Skin of body (tissue), 2 donors: ENCODE data around the gene VSIG4. TPM values are rescaled to one million over a fixed set of nuclear protein-coding genes. Genes with fewer than 3 reads are reported as not detected.
"Not testable (repeated sequence)": the region's sequence is repeated elsewhere in the genome, so short reads cannot be mapped to it uniquely, and the experiment has no call there.

Source experiments
- DNase-seq: peaks from one replicate; lab custom pipeline; 2025; lab: John Stamatoyannopoulos, UW
- total RNA-seq: library from RNA; depleted of rRNA; stranded (reverse); fragments of >200 nt; gene quantifications from one replicate; pipeline ENCODE4 v1.2.3, GENCODE V29; 2014

The VSIG4 gene
- total RNA-seq = 22.6 TPM

- DNase-seq = no peak
Measured at GRCh38 chrX:66039944-66040343, at the start of gene VSIG4. VSIG4 (minus strand) TSS chrX:66040080; CDS start chrX:66039998, 82 bp downstream.

DNA sequence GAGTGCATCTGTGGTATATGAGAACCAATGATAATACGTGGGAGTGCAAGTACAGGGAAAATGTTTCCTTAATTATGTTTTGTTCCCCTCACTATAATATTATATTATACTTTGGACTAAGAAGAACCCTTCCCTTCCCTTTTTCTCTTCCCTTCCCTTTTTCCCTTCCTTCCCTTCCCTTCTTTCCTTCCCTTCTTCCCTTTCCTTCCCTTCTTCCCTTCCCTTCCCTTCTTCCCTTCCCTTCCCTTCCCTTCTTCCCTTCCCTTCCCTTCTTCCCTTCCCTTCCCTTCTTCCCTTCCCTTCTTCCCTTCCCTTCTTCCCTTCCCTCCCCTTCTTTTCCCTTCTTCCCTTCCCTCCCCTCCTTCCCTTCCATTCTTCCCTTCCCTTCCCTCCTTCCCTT, 36.9 kb upstream of the VSIG4 start:
- DNase-seq = no peak

DNA sequence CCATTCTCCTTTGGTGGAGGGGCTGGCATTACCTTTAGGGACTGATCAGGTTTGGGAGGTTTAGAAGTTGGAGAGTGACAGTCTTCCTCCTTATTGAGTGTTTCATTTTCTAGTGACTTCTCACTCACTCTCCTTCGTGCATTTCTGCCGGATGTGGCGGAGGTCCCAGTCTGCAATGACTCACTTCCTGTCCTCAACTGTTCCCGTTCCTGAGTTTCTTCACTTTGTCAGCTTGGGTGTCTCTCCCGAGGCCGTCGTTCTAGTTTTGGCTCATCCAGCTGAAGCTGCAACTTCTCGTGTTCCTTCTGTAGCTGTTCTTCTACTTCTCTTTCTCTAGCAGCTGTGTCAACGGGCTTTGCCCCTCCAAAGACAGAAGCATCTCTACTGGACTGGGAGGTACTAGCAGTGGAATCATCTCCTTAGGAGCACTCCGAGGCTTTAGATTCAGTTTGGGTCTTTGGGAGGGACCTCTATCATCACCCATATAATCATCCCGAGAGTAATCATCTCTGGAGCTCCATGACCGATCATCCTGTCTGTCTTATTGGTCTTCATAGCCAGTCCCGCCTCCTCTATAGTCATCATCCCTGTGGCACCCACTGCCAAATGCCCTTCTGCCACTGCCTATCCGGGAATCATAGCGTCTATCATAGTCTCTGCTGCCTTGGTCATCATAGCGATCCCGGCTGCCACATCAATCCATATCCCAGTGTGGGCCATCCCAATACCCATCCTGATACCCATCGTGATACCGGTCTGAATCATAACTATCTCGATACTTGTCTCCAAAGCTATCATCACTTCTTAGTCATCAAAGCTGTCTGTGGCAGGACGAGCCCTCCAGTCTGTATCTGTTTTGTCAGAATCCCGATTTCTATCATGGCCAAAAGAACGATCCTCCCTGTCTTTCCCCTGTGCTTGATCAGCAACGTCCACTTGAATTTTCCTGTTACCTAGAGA, 35.3 kb upstream of the VSIG4 start:
- no peak for DNase-seq

DNA sequence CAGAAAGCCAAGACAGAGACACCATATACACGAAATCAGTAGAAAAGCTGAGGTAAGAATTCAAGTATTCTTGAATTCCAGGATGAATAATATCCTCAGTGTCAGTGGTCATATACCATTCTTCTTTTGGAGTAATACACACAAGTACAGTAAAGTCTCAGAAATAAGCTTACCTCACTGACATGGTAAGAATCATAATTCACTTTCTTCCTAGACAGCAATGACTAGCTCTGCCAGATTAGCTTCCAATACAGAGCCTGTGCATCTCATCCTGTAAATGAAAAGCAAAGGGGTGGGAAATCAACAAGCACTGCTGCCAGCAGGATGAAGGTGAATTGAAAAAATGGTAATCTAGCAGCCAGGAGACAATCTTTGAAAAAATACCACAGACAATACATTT, 31.2 kb upstream of the VSIG4 start:
- DNase-seq = no peak

GRCh38 chrX:66064261-66064660, 24.4 kb upstream of the VSIG4 start:
- no peak for DNase-seq

- not testable (repeated sequence) for DNase-seq
Measured at GRCh38 chrX:66057019-66057418, 17.1 kb upstream of the VSIG4 start.

GRCh38 chrX:66054978-66055377, 15.1 kb upstream of the VSIG4 start:
- no peak for DNase-seq

DNA sequence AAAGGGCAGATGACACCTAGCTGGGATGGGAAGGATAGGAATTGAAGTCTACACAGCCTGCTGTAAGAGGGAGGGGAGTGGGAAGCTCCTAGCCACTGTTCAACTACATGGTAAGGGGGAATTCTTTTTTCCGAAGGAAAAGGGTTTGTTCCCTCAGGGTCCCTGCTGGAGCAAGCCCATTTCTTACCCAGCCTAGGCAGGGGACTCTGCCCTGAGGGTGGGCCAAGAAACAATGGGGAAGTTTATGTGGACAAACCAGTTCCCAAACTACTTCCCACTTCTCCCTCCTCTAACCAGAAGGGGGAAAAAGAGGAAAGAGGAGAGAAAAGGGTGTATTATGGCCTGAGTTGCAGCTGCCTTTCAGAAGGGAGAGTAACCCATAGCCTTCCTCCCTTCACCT, 13.5 kb upstream of the VSIG4 start:
- DNase-seq = no peak

GRCh38 chrX:66051980-66052379, 12.1 kb upstream of the VSIG4 start:
- no peak for DNase-seq

DNA sequence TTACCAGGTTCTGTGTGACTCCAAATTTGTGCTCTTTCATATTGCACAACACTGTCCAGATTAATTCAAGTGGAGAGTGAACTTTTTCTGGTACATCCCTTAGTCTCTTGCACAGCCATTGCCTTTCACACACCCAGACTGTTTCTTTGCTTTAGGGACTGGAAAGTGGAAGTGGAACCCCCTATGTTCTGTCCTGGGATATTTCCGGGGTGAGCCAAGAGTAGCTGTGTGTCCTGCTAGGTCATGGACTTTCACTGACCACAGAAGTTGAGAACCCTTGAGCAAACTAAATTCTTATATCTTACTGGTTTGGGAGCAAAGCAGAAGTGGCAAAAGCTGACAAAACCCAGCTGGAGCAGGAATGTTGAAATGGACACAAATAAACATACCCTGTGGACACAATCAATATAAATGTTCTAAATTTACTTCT, 10.3 kb upstream of the VSIG4 start:
- no peak for DNase-seq

- no peak for DNase-seq
Measured at GRCh38 chrX:66049056-66049455, 9.2 kb upstream of the VSIG4 start.

DNA sequence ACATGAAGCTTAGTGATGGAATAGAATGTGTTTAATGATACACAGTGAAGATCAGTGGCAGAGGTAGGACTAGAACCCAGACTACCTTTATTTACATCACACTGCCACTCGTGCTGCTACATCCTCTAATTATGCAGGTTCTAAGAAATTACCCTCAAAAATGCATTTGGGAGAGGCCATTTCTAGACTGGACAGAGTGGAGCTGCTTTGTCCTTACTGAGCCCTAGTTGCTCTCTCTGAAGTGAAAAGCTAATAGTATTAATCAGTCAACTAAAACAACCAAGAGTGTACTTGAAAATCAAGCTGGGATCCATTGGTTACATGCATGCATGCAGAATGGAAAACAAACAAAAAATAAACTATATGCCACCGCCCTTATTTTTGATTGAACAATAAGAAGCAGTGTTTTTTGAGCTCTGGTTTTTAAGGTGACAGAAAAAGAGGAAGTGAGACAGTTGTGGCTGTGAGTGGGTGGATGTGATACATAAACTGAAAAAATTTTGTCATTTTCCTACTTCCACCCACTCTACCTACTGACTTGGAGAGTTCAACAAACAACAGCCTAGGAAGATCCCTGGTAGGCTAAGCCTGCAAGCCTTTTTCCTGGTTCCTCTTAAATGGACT, 6.8 kb upstream of the VSIG4 start:
- DNase-seq = no peak

DNA sequence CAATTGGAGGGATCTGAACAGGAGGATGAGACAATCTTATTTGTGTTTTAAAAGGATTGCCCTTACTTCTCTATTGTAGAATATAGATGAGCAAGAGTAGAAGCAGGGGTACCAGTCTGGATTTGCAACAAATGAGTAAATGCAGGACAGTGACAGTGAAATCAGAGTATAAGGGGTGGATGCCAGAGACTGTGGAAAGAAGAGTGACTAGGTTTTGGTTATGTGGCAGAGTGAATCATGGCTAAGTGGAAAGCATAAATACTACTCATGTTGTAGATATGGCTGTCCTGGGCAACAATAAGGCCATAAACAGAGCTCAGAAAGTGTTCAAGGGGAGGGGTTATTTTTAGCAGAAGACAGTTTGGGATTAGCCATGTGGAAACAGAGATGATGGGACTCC, 6.0 kb upstream of the VSIG4 start:
- DNase-seq = no peak

- DNase-seq = no peak
Measured at GRCh38 chrX:66043584-66043983, 3.7 kb upstream of the VSIG4 start.

DNA sequence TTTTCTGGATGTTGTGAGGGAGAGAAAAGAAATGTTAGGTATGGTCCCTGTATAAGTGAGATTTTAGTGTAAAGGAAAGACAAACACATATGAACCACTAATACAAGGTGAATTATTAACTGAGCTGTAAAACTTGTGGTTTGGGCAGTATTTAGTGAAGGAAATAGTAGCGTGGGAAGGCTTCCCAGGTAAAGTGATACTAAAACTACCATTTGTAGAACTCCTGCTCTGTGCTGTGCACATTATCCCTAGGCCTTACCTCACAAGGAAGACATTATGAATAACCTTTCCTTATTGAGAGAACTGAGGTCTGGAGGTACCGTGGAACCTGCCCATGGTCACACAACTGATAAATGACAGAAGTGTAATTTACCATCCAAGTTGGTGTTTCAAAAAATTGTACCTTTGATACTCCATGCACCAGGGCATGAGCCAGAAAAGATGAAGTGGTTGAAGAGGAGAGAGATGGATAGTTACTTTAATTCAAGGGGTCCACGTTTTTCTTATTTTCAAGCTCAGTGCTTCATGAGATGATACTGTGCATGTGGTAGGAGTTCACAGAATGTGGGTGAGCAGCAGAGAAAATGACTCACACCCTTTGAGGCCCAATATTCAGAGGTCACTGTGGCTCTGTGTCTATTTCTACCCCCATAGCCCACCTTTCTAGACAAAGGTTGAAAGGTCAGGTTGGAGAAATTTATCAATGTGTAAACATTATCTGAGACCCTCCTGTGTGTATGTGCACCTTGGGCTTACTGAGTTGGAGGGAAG, 2.6 kb upstream of the VSIG4 start:
- no peak for DNase-seq

DNA sequence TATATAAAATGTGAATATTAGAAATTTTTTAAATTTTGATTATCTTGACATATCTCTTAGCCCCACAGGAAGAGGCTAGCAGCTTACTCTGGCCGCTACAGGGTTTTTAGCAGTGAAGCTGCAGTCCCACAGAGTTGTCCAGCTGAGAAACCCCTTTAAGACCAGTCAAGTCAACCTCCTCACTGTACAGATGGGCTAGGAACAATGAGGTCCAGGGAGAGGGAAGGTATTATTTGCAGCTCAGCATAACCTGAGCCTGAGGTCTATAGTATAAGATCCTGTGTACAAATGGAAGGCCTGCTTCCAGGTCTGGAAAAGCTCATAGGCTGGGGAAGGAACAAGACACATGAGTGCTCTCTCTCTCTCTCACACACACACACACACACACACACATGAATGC, 1.8 kb downstream of the VSIG4 start:
- DNase-seq = no peak

GRCh38 chrX:66036231-66036630, 3.6 kb downstream of the VSIG4 start:
- DNase-seq = no peak

- no peak for DNase-seq
Measured at GRCh38 chrX:66035667-66036066, 4.2 kb downstream of the VSIG4 start.

DNA sequence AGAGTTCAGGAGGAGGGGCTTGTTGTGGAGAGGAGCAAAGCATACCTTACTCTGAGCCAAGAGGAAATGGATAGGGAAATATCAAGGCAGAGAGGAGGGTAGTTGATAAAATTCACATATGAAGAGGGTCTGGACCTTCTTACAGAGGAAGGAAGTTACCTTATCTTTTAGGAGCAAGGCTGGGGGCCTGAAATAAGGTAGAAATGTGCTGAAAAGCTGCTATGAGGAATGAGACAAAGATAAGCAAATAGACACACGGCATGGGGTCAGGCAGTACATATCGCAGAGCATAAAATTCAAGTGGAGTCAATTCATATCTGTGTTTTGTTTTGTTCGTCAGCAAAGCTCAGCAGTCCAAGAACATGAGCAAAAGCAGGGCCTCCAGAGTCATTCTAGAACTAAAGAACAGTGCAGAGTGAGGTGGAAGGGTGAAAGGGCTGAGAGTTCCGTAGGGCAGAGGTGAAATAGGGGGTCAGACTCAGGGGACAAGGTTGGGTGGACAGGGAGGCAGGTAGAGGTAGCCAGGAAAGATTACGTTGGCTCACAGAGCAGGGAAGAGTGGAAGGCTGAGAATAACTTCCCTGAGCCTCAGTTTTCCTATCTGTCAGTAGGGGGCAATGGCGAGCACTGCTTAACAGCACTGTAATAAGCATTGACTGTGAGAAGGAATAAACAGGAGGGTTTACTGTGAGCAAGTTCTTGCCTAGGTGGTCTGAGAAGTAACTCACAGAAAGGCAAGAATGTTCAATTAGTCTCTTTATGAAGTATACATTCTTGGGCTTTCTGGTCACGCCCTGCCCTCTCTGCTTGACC, 9.2 kb downstream of the VSIG4 start:
- no peak for DNase-seq

- no peak for DNase-seq
Measured at GRCh38 chrX:66028936-66029335, 10.9 kb downstream of the VSIG4 start.

DNA sequence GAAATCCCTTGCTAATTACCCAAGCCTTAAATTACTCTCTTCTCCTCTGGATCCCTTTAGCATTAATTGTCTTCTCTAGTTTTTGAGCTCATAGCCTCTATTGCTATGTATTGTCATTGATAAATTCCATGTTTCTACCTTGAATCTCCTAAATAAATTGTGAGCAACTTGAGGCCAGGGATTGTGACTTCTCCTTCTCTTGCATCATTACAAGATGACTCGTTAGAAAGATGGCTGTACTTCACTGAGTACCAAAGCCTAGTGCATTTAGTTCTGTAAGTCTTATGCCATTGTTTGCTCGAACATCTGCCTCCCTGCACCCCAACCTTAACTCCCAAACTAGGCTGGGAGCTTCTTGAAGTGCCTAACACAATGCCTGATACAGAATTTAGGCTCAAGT, 15.3 kb downstream of the VSIG4 start:
- DNase-seq = no peak
